IPS-20b (cell line): ENCODE results near the gene CAMK2G.
"Not testable (repeated sequence)": the region's sequence is repeated elsewhere in the genome, so short reads cannot be mapped to it uniquely, and the experiment has no call there.

Experiments used
- H3K27ac ChIP-seq: one replicate; pipeline ENCODE4 v1.5.1; 2013; ENCODE audit warnings: low read length
- H3K27me3 ChIP-seq: 2 replicates; pipeline ENCODE4 v1.6.1; 2013; ENCODE audit warnings: mild to moderate bottlenecking, low read length, inconsistent platforms; ENCODE audit not compliant: insufficient read depth
- H3K36me3 ChIP-seq: 2 replicates; pipeline ENCODE4 v1.6.1; 2013; ENCODE audit warnings: low read depth, mild to moderate bottlenecking, inconsistent platforms, low read length, moderate library complexity; ENCODE audit not compliant: insufficient read depth
- H3K4me1 ChIP-seq: 2 replicates; pipeline ENCODE4 v1.6.1; 2013; ENCODE audit warnings: mild to moderate bottlenecking, control low read depth, inconsistent platforms, low read length, moderate library complexity; ENCODE audit not compliant: insufficient read depth
- H3K4me3 ChIP-seq: 2 replicates; pipeline ENCODE4 v1.5.1; 2013; ENCODE audit warnings: mild to moderate bottlenecking, low read length, inconsistent platforms
- H3K9ac ChIP-seq: 2 replicates; pipeline ENCODE4 v1.6.1; 2013; ENCODE audit warnings: low read depth, mild to moderate bottlenecking, inconsistent platforms, low read length, moderate library complexity
- H3K9me3 ChIP-seq: 2 replicates; pipeline ENCODE4 v1.6.1; 2013; ENCODE audit warnings: mild to moderate bottlenecking, low read depth, low read length, inconsistent platforms; ENCODE audit not compliant: insufficient read depth

CAMK2G gene

DNA sequence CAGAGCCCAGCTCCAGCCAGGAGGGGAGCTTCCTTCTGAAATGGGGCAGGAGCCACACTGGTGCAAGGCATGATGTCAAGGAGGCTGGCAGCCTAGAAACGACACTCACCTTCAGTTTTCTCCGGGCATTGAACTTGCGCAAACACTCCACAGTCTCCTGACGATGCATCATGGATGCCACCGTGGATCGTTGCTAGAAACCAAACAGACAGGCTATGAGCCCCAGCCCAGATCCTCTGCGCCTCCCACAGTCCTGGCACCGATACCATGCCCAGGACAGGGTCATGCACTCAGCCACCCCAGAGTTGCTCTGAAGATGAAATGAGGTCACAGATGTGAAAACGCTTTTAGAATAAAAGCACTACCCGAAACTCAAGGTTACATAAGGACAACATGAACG is 32.0 kb downstream of the CAMK2G start:
- Histone ChIP-seq H3K9me3 (no peaks in the 10 kb centered on the region), H3K27me3 (no peaks in the 10 kb centered on the region), H3K36me3 (peaks cover 82% of the 10 kb centered on the region), H3K9ac (no peak overlapping the region), H3K4me1 (no peaks in the 10 kb centered on the region), H3K4me3 (no peak overlapping the region), H3K27ac (no peak overlapping the region)

DNA sequence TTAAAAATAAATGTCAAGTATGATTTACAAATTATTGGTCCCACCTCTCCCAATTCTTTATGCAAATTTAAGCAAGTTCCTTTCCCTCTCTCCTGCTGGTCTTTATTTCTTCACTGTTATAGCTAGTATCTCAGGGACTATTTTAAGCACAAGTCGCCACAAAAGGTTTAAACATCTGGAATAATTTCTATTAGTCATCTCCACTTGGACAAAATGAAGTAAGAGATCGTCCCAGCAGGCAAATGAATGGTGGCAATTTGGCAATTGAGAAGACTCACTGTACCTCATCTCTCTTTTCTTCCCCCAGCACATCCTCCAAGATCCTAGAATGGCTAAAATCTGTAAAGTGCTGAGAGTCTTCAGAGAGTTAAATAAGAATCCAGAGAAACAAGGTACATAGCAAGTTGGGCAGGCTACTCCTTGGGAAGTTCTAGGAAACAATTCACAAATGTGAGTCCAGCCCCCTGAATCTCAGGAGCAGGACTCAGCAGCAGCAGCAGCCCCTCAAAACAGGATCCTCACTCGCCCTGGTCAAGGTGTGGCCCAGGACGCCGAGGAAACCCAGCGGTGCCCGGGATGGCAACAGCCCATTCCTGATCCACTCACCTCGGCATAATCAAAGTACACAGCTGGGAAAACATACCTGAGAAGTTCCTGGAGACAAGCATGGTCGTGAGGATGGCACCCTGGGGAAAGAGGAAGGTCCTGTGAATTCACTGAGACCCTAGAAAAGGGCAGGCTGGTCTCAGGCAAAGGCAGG is 32.6 kb downstream of the CAMK2G start:
- Histone ChIP-seq H3K27me3 (no peaks in the 10 kb centered on the region), H3K27ac (no peak overlapping the region), H3K9me3 (no peaks in the 10 kb centered on the region), H3K4me3 (no peak overlapping the region), H3K36me3 (peaks cover 82% of the 10 kb centered on the region), H3K9ac (no peak overlapping the region), H3K4me1 (no peaks in the 10 kb centered on the region)

DNA sequence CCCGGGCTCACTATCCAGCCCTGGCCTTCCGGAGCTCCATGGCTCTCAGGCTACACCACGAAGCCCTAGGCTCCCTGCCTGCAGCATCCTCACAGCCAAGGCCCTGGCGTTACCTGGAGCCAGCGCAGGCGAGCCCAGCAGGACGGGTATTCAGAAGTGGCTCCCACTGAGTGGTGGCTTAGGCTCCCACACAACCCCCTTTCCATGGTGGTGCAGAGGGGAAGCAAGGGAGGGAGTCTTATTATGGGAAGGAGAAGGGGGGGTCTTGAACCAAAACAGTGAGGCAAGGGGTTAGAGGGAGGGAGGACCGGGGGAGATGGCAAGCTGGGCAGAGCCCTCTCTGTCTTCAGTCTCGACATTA is 33.3 kb downstream of the CAMK2G start:
- no peak overlapping the region for H3K4me3 ChIP-seq
- no peak overlapping the region for H3K9ac ChIP-seq
- no peaks in the 10 kb centered on the region for H3K4me1 ChIP-seq
- no peak overlapping the region for H3K27ac ChIP-seq
- peaks cover 82% of the 10 kb centered on the region for H3K36me3 ChIP-seq
- no peaks in the 10 kb centered on the region for H3K9me3 ChIP-seq
- no peaks in the 10 kb centered on the region for H3K27me3 ChIP-seq

DNA sequence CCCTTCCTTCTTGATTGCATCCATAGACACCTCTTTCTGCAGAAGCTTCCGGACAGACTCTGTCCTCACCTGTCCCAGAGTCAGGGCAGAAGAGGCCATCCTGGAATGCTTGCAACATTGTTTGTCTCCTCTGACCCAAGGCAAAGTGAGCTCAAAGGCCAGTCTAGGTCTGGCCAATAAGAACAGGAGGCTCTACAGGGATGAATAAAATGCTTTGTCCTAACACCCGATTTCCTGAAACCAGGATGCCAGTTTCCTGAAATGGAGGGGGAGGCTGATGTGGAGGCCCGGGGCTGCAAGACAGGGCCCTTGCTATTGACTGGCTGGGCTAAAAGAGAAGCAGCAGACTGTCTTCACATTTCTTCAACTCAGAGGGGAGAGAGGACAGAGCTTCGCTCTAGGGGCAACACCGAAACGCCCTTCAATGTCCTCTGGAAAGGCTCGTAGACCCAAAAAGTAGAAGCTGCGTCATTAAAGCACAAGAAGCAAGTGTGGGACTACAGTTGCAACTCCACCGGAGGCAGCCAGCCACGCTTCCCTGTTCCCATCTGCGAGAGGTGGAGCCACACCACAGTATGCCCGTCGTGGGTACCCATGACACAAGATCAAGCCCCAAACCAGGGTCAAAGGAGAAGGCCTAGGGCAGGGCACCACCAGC is 33.8 kb downstream of the CAMK2G start:
- Histone ChIP-seq H3K4me3 (no peak overlapping the region), H3K9ac (no peak overlapping the region), H3K27ac (no peak overlapping the region), H3K9me3 (no peaks in the 10 kb centered on the region), H3K36me3 (peaks cover 80% of the 10 kb centered on the region), H3K27me3 (no peaks in the 10 kb centered on the region), H3K4me1 (no peaks in the 10 kb centered on the region)

DNA sequence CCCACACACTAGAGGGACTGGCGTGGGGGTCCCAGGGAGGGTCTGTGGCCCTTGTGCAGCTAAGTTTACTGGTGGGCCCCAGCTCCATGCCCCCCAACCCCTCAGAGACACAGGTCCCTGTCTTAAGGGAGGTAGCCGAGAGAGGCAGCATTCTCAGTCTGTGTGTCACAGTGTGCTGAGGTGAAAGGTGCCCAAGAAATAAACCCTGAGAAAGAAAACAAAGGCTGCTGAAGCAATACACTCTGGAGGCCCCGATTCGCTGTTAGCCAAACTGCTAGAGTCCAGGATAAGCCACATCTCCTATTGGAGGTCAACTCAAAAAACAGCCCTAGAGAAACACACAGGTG is 34.3 kb downstream of the CAMK2G start:
- H3K9me3 ChIP-seq, result no peaks in the 10 kb centered on the region
- no peak overlapping the region for H3K4me3 ChIP-seq
- no peaks in the 10 kb centered on the region for H3K4me1 ChIP-seq
- peaks cover 79% of the 10 kb centered on the region for H3K36me3 ChIP-seq
- H3K9ac ChIP-seq, result no peak overlapping the region
- no peaks in the 10 kb centered on the region for H3K27me3 ChIP-seq
- no peak overlapping the region for H3K27ac ChIP-seq

DNA sequence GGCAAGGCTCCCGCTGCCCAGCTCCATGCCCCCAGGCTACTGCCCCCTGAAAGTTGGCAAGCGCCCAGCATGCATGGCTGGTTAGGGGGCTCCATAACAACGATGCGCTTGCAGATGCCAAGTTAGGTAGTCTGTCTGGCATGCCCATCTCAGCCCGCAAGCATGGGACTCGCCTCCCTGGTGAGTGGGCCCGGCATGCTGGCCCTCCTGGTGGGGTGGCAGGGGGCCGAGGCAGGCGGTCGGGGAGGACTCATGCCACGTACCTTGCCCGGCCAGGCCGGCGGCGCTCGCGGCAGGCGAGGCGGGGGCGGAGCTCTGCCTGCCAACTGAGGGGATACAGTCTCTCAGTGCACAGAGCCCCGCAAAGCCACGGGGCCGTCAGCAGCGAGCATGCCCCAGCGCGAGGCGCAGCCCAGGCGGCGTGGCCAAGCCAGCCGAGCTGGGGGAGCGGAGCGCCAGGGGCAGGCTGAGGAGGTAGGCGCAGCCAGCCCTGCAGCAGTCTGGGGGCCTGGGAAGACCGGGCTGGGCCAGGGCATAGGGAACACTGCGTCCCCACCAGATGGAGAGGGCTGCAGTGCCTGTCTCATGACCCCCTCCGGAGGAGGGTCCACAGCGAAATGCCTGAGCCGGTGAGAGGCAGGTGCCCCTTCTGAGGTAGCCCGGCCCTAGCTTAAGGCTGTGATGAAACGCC is 34.9 kb downstream of the CAMK2G start:
- no peak overlapping the region for H3K4me3 ChIP-seq
- H3K9me3 ChIP-seq, result no peaks in the 10 kb centered on the region
- H3K4me1 ChIP-seq, result no peaks in the 10 kb centered on the region
- no peaks in the 10 kb centered on the region for H3K27me3 ChIP-seq
- no peak overlapping the region for H3K9ac ChIP-seq
- H3K27ac ChIP-seq, result no peak overlapping the region
- H3K36me3 ChIP-seq, result peaks cover 77% of the 10 kb centered on the region

DNA sequence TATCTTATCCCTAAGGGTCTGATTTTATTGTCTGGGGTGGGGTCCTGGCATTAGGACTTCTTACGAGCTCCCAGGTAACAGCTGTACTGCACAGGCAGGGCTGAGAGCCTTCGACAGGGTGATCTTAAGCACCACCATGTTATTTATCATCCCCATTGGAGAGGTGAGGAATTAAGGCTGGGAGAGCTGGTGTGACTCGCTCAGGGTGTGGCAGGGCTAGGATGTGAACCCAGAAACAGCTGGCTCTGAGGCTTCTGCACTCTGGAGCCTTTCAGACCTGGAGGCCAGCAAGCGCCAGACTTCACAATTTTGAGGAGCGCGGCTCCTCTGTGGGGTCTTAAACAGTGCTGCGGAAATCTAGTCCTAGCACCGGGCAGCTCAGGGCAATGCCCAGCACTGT is 35.5 kb downstream of the CAMK2G start:
- no peaks in the 10 kb centered on the region for H3K4me1 ChIP-seq
- no peak overlapping the region for H3K27ac ChIP-seq
- no peak overlapping the region for H3K4me3 ChIP-seq
- H3K9ac ChIP-seq, result no peak overlapping the region; the same call in 1 of the 2 replicates
- no peaks in the 10 kb centered on the region for H3K27me3 ChIP-seq
- H3K9me3 ChIP-seq, result no peaks in the 10 kb centered on the region
- H3K36me3 ChIP-seq, result peaks cover 75% of the 10 kb centered on the region

DNA sequence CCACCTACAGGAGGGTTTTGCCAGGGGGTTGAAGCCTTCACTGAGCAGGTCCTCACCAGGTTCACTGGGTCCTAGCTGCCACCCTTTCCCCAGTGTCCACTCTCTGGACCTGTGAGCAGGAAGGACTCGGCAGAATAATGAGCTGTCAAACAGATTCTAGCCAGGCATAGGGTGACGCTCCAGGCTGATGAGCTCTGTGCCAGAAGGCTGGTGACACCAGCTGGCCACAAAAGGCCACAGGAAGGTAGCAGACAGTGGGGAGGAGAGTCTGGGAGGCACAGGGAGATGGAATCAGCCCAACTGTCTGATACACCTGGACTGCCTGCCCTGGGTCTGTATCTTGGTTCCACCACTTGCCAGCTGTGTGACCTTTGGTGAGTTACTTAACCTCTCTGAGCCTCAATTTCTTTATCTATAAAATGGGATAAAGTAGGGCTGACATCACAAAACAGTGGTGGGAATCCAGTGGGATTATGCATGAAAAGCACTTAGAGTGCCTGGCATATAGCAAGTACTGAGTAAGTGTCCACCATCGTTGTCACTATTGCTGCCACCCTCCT is 36.3 kb downstream of the CAMK2G start:
- Histone ChIP-seq H3K4me3 (no peak overlapping the region), H3K27ac (no peak overlapping the region), H3K9me3 (no peaks in the 10 kb centered on the region), H3K4me1 (no peaks in the 10 kb centered on the region), H3K27me3 (no peaks in the 10 kb centered on the region), H3K36me3 (peaks cover 72% of the 10 kb centered on the region), H3K9ac (no peak overlapping the region)

DNA sequence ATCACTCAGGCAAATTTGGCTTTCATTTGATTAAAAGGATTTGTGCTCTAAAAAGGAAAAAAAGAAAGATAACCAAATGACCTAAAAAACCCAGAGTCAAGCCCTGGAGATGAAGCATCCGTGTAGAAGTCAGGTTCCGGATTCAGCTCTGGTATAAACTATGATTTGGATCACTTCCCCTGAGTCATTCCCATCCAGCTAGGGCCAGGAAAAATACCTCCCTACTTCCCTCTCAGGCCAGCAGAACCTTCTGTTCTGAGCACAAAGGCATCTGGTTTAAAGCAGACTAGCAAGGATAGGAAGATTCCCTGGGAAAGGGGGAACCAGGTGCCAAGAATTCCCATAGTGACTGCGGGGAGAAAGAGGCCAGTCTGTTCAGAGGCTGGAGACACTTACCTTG is 37.3 kb downstream of the CAMK2G start:
- Histone ChIP-seq H3K9me3 (no peaks in the 10 kb centered on the region), H3K36me3 (peaks cover 62% of the 10 kb centered on the region), H3K27me3 (no peaks in the 10 kb centered on the region), H3K27ac (no peak overlapping the region), H3K4me1 (no peaks in the 10 kb centered on the region), H3K9ac (no peak overlapping the region), H3K4me3 (no peak overlapping the region)

DNA sequence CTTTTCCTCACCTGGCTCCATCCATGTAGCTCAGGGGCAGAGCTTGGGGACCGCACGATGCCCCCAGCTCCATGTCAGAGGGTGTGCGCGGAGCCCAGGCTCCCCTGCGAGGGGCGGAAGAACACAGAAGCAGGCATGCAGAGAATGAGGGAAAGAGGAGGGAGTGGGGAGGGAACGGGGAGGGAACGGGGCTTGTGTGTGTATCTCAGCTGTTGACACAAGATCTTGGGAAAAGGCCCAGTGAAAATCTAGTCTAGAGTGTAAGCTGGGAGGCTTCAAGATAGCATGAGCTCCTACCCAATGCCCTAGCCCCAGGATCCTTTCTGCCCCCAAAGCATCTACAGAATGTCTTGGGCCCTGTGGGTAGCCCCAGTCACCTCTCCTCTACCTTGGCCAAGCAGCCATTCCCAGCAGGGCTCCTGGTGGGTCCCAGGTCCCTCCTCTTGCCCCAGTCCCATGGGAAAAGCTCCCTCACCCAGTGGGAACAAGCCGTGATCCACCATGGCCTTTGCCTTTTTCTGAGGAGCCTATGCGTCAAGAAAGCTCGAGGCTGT is 37.9 kb downstream of the CAMK2G start:
- Histone ChIP-seq H3K4me1 (no peaks in the 10 kb centered on the region), H3K4me3 (no peak overlapping the region), H3K9ac (no peak overlapping the region), H3K9me3 (no peaks in the 10 kb centered on the region), H3K27me3 (no peaks in the 10 kb centered on the region), H3K36me3 (peaks cover 56% of the 10 kb centered on the region), H3K27ac (no peak overlapping the region)

DNA sequence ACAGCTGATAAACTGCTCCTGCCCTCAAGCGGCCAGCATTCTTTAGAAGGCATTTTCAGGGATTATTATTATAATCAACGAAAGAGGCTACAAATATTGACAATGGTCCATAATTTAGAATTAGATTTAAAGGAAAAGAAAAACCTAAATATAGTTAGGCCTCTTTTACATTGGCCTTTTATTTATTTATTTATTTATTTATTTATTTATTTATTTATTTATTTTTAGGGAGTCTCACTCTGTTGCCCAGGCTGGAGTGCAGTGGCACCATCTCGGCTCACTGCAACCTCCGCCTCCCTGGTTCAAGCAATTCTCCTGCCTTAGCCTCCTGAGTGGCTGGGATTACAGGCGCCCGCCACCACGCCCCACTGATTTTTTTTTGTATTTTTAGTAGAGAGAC is 45.3 kb downstream of the CAMK2G start:
- not testable (repeated sequence) for H3K4me1 ChIP-seq, H3K27me3 ChIP-seq, H3K4me3 ChIP-seq, H3K9me3 ChIP-seq, H3K9ac ChIP-seq, H3K27ac ChIP-seq
- peaks cover 22% of the 10 kb centered on the region for H3K36me3 ChIP-seq
